Measurements from ENCODE around the gene SLC39A1. TPM values are rescaled to one million over a fixed set of nuclear protein-coding genes. Genes with fewer than 3 reads are reported as not detected.
"Not testable (repeated sequence)": the region's sequence is repeated elsewhere in the genome, so short reads cannot be mapped to it uniquely, and the experiment has no call there.

The SLC39A1 gene
- 138 and 152 TPM in 2 replicates for total RNA-seq (2022)
- percentile 55 among the genes with signal in this experiment for Bru-seq, nascent RNA
- percentile 72 among the genes with signal in this experiment for BruChase-seq, experiment 1, labeled RNA remaining after a 6-hour chase
- percentile 55 among the genes with signal in this experiment for BruChase-seq, experiment 2, labeled RNA remaining after a 2-hour chase
- long read RNA-seq, transcript SLC39A1-204 (3 exons, 2,723 nt) = minor isoform, 9 of 113 reads
- long read RNA-seq, transcript SLC39A1-202 (4 exons, 2,084 nt) = major isoform, 66 of 113 reads
- long read RNA-seq, partial matches to known transcripts = 0 of 113 reads
- long read RNA-seq, other reads (novel, unspliced or antisense) = 36 of 113 reads

- H3K9me3 Mint-ChIP-seq (ENCODE audit: low read depth, unreplicated experiment) = no peaks in the 10 kb centered on the region
- intact Hi-C loops (cut with micrococcal nuclease; ENCODE audit: unreplicated experiment) = no loop called here
- peak within 1 kb of the TSS; percentile 79 for H3K27ac Mint-ChIP-seq (ENCODE audit: unreplicated experiment)
- peaks cover 75% of the 10 kb centered on the region for H3K36me3 Mint-ChIP-seq (ENCODE audit: insufficient read depth, unreplicated experiment)
- H3K4me3 Mint-ChIP-seq (ENCODE audit: low read depth, unreplicated experiment) = peak within 1 kb of the TSS; percentile 79
- no peak for TF ChIP-seq CTCF (IDR thresholded peaks at IDR 0.05; ENCODE audit: unreplicated experiment)
- peak; percentile 99 for DNase-seq
- BruUV-seq (replicated peaks) = TSS peak; percentile 37
- CTCF ChIA-PET = interaction anchor here (0.6 to 2.3 kb wide), 10 partner anchors 10 to 329 kb away, joined by 3 to 9 read pairs (median 4); partner anchors contain the start of genes CHTOP, DENND4B, GATAD2B and JTB
- H3K4me1 Mint-ChIP-seq (ENCODE audit: low read depth, unreplicated experiment) = peaks cover 48% of the 10 kb centered on the region
- H3K27me3 Mint-ChIP-seq (ENCODE audit: unreplicated experiment) = no peaks in the 10 kb centered on the region
Measured at GRCh38 chr1:153963030-153963849, at the start of gene SLC39A1. SLC39A1 (minus strand) TSS chr1:153963537; CDS start chr1:153962715, 822 bp downstream.

- H3K4me3 Mint-ChIP-seq (ENCODE audit: low read depth, unreplicated experiment); DNase-seq; H3K27ac Mint-ChIP-seq (ENCODE audit: unreplicated experiment); H3K27me3 Mint-ChIP-seq (ENCODE audit: unreplicated experiment); H3K36me3 Mint-ChIP-seq (ENCODE audit: insufficient read depth, unreplicated experiment); H3K9me3 Mint-ChIP-seq (ENCODE audit: low read depth, unreplicated experiment); intact Hi-C loops (cut with micrococcal nuclease; ENCODE audit: unreplicated experiment); CTCF ChIA-PET; BruUV-seq (replicated peaks): not testable (repeated sequence)
- H3K4me1 Mint-ChIP-seq (ENCODE audit: low read depth, unreplicated experiment) = peaks cover 10% of the 10 kb centered on the region
Measured at GRCh38 chr1:154012543-154012942, 49.2 kb upstream of the SLC39A1 start.

GRCh38 chr1:154012129-154012528 lies 48.8 kb upstream of the SLC39A1 start:
- Mint-ChIP-seq H3K4me1 (ENCODE audit: low read depth, unreplicated experiment) (peaks cover 10% of the 10 kb centered on the region), H3K27me3 (ENCODE audit: unreplicated experiment) (no peaks in the 10 kb centered on the region), H3K36me3 (ENCODE audit: insufficient read depth, unreplicated experiment) (no peaks in the 10 kb centered on the region), H3K9me3 (ENCODE audit: low read depth, unreplicated experiment) (no peaks in the 10 kb centered on the region), H3K27ac (ENCODE audit: unreplicated experiment) (no peak overlapping the region), H3K4me3 (ENCODE audit: low read depth, unreplicated experiment) (no peak overlapping the region)
- intact Hi-C loops (cut with micrococcal nuclease; ENCODE audit: unreplicated experiment) = no loop called here
- no TSS peak for BruUV-seq (replicated peaks)
- no peak for DNase-seq
- CTCF ChIA-PET = interaction anchor here (0.7 kb wide), 1 partner anchor 11 kb away, joined by 5 read pairs; no protein-coding TSS in a partner anchor
- no peak for TF ChIP-seq CTCF (IDR thresholded peaks at IDR 0.05; ENCODE audit: unreplicated experiment)

GRCh38 chr1:154006136-154006535 lies 42.8 kb upstream of the SLC39A1 start:
- Mint-ChIP-seq H3K9me3 (ENCODE audit: low read depth, unreplicated experiment) (no peaks in the 10 kb centered on the region), H3K27ac (ENCODE audit: unreplicated experiment) (no peak overlapping the region), H3K4me3 (ENCODE audit: low read depth, unreplicated experiment) (no peak overlapping the region), H3K36me3 (ENCODE audit: insufficient read depth, unreplicated experiment) (no peaks in the 10 kb centered on the region), H3K27me3 (ENCODE audit: unreplicated experiment) (no peaks in the 10 kb centered on the region), H3K4me1 (ENCODE audit: low read depth, unreplicated experiment) (peaks cover 11% of the 10 kb centered on the region)
- no peak for TF ChIP-seq CTCF (IDR thresholded peaks at IDR 0.05; ENCODE audit: unreplicated experiment)
- no peak for DNase-seq
- no TSS peak for BruUV-seq (replicated peaks)
- CTCF ChIA-PET = no interaction called here
- intact Hi-C loops (cut with micrococcal nuclease; ENCODE audit: unreplicated experiment) = loop anchor here (10.0 kb wide), 1 partner anchor 89 kb away; no protein-coding TSS in a partner anchor

All from Calu3 (cell line).